Subcutaneous adipose tissue (tissue), 4 donors: ENCODE measurements around the gene MEX3C. TPM values are rescaled to one million over a fixed set of nuclear protein-coding genes. Genes with fewer than 3 reads are reported as not detected.

Experiments used
- total RNA-seq, 4 donors: library from RNA; depleted of rRNA; stranded (reverse); fragments of >200 nt; gene quantifications; one replicate each; pipeline ENCODE4 v1.1.0, GENCODE V29; 2016
- TF ChIP-seq, protein P1 (sequence below): fragments of 450-650 bp; IDR thresholded peaks from one replicate; pipeline ENCODE4 v1.5.1; 2016; ENCODE audit warnings: low read depth, mild to moderate bottlenecking, control low read depth, antibody characterized with exemption, moderate library complexity

MEX3C gene
- total RNA-seq, 4 donors from 2014 or later: 19.2 to 23.0 (median 20.9) TPM

DNA sequence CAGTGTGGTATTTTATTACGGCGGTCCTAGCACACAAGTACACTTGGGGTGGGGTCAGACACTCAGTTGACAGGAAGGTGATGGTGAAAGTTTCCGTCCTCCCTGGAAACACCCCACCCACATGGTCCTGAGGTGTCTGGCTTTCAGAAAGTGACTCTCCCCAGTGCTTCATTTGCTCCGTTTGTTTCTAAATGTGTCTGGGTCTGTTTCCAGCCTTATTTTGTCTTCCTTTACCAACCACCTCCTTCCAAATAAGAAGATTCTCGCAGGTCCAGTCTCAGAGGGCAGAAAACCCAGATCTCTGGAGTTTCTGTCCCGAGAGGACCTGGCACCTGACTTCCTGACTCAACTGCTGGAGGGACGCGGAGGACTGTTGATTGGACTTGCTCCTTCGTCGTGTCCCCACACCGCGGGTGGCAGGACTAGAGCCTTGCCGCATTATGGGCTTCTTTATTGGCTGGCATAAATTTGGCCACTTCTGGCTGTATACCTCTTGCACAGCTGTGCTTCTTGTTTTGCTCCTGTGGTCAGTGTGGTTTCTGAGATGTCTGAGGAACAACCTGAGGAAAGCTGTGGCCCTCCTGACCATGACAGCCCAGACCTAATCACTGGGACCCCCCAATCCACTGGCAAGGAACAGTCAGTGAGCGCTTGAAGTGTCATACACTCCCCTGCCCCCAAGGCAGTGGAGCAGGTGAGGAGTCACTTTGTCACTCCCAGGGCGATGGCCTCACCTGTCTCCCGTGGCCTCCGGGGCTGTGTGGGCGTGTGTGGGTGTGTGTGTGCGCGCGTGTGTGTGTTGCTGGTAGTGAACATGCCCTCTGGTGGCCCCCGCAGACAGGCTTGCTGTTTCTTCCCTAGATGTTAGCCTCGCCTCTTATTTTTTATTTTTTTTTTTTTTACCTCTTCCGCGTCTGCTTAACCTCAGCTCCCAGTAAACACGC is 45.6 kb downstream of the MEX3C start:
- TF ChIP-seq, protein P1, sequence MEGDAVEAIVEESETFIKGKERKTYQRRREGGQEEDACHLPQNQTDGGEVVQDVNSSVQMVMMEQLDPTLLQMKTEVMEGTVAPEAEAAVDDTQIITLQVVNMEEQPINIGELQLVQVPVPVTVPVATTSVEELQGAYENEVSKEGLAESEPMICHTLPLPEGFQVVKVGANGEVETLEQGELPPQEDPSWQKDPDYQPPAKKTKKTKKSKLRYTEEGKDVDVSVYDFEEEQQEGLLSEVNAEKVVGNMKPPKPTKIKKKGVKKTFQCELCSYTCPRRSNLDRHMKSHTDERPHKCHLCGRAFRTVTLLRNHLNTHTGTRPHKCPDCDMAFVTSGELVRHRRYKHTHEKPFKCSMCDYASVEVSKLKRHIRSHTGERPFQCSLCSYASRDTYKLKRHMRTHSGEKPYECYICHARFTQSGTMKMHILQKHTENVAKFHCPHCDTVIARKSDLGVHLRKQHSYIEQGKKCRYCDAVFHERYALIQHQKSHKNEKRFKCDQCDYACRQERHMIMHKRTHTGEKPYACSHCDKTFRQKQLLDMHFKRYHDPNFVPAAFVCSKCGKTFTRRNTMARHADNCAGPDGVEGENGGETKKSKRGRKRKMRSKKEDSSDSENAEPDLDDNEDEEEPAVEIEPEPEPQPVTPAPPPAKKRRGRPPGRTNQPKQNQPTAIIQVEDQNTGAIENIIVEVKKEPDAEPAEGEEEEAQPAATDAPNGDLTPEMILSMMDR: no peak

DNA sequence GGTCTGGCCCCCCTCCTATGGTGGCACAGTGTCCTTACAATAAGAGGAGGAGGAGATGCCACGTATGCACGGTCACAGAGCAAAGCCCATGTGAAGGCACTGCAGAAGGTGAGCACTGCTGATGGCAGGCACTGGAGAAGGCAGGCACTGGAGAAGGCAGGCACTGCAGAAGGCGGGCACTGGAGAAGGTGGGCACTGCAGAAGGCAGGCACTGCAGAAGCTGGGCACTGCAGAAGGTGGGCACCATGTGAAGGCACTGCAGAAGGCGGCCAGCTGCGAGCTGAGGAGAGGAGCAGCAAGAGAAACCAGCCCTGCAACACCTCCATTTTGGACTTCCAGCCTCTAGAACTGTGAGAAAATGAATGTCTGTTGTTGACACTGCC is 46.3 kb downstream of the MEX3C start:
- TF ChIP-seq, protein P1: no peak

DNA sequence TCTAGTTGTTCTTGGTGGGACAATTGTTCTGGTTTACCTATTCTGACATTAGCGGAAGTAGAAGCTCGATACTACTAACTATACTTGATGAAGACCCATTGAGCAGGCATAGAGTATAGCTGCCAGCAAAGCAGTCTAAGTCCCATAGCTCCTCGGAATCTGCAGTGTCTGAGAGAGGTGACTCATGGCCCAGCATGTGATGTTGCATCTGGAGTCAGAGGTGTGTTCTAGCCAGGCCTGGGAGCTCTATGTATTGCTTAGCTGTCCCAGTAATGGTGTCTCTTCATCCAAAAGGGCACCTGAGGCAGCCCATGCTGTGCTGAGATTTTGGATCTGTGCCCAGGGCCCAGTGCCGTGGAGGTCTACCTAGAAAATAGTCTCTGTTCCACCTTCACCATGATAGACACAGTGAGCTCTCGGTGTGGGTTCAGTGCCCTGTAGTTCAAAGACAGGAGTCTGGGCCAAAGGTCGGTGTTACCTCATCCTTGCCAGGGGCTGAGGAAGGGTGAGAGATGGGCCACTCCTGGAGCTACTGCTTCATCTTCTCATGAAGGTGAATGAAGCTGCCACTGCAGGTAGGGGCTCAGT is 47.3 kb downstream of the MEX3C start:
- TF ChIP-seq, protein P1: no peak

DNA sequence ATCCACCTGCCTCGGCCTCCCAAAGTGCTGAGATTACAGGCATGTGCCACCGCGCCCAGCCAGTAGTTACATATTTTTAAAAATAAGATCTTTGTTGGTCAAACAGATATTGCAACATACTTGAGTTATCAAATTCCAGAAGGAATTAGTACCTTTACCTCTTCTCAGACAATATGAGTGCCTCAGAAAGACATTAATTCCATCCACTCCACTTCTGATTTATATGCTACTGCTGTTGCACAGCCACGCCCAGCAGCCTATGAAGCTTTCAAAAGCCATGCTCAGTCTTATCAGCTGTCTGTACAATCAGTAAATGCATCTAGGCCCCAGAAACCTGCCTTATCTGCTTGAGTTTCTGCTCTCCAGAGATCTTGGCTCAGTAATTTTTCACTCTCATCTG is 47.8 kb downstream of the MEX3C start:
- TF ChIP-seq, protein P1: no peak

DNA sequence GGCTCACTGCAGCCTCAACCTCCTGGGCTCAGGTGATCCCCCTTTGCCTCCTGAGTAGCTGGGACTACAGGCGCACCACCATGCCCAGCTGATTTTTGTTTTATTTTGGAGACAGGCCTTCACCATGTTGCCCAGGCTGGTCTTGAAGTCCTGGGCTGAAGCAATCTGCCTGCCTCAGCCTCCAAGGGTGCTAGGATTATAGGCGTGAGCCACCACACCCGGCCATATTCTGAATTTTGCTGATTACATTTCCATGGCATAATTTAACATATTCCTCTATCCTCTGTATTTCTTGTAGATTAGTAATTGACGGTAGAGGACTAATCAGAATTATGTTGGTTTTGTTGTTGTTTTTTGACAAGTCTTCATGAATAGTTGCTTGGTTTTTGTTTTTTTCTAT is 50.6 kb downstream of the MEX3C start:
- TF ChIP-seq, protein P1: no peak

DNA sequence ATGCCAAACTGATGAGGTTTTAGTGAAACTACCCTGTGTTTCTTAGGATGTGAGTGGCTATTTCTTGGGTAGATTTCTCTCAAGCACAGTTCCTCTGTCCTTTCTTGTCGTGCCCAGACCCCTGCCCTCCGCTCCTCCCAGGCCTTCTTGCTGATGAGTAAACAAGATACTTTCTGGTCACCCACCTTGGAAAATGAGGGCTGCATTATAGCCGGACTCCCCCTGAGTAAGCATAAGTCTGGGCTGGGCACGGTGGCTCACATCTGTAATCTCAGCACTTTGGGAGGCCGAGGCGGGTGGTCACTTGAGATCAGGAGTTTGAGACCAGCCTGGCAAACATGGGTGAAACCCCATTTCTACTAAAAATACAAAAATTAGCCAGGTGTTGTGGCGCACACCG is 58.5 kb downstream of the MEX3C start:
- TF ChIP-seq, protein P1: no peak

DNA sequence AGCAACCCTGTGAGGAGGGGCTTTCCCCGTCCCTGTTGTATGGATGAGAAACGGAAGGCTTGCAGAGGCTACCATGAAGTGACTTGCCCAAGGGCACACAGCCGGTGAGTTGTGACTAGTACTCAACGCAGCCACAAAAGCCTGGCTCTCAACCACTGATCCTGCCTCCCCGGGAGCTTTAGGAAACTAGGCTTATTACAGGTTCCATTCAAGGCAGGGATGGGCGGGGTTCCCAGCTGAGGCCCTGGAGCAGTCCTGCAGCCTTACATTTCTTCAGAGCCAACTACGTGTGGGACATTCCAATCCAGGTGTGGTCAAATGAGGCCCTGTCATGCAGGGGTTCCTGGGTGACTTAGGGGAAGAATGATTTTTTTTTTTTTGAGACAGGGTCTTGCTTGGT is 59.6 kb downstream of the MEX3C start:
- TF ChIP-seq, protein P1: no peak
